ENCODE data around the gene CACNA2D4. TPM values are rescaled to one million over a fixed set of nuclear protein-coding genes. Genes with fewer than 3 reads are reported as not detected.

The CACNA2D4 gene
- total RNA-seq, 4 donors from 2014 or later = 1.4 to 3.3 (median 3.0) TPM

DNA sequence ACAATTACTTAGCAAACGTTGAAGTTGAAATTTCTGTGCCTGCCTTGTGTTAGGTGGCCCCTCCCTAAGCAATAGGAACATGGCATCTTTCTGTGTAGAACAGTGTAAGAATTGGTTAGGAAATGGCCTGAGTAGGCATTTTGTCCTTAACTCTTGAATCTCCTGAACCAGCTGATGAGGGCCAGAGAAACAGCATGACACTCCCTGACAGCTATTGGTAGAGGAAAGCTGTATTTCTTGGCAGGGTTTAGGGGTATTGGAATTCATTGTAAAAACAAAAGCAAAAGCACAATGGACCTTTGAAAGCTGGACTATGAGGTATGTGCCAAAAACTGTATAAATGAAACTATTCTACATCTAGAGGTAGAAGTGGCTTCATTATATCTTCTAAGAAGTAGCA lies 138.7 kb downstream of the CACNA2D4 start:
- Histone ChIP-seq H3K36me3 (peaks cover 0 to 15% of the 10 kb centered on the region in 2 donors), H3K4me1 (peaks cover 0 to 40% (median 7%) of the 10 kb centered on the region in 3 donors), H3K9me3 (no peaks in the 10 kb centered on the region), H3K27me3 (no peaks in the 10 kb centered on the region), H3K27ac (peak overlapping the region in 1 of 4 donors; percentile 26), H3K4me3 (no peak overlapping the region)
- ATAC-seq = peak; percentile 12
- WGBS, 2 donors (ENCODE audit: low coverage in 1 of 2) = 20 to 45% methylated on average over 1 of the region's 1 CpG
- TF ChIP-seq, protein P1, sequence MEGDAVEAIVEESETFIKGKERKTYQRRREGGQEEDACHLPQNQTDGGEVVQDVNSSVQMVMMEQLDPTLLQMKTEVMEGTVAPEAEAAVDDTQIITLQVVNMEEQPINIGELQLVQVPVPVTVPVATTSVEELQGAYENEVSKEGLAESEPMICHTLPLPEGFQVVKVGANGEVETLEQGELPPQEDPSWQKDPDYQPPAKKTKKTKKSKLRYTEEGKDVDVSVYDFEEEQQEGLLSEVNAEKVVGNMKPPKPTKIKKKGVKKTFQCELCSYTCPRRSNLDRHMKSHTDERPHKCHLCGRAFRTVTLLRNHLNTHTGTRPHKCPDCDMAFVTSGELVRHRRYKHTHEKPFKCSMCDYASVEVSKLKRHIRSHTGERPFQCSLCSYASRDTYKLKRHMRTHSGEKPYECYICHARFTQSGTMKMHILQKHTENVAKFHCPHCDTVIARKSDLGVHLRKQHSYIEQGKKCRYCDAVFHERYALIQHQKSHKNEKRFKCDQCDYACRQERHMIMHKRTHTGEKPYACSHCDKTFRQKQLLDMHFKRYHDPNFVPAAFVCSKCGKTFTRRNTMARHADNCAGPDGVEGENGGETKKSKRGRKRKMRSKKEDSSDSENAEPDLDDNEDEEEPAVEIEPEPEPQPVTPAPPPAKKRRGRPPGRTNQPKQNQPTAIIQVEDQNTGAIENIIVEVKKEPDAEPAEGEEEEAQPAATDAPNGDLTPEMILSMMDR (IDR thresholded peaks at IDR 0.05) = no peak
- TF ChIP-seq POLR2A (IDR thresholded peaks at IDR 0.05) (no peak), POLR2AphosphoS5 (IDR thresholded peaks at IDR 0.05) (no peak), EP300 (IDR thresholded peaks at IDR 0.05) (no peak)

DNA sequence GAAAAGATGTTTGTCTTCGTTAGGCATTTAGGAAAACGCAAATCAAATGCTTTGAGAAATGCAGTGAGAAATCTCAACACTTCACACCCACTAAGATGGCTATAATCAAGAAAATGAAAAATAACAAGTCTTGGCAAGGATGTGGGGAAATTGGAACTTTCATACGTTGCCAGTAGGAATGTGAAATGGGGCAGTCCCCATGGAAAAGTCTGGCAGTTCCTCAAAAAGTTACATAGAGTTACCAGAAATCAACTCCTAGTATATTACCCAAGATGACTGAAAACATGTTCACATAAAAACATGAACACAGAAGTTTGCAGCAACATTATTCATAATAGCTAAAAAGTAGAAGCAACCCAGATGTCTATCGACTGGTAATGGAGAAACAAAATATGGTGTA lies 139.5 kb downstream of the CACNA2D4 start:
- 67 to 73% methylated on average over 4 of the region's 4 CpGs for WGBS, 2 donors (ENCODE audit: low coverage in 1 of 2)
- Histone ChIP-seq H3K4me1 (peaks cover 0 to 47% (median 7%) of the 10 kb centered on the region in 3 donors), H3K4me3 (no peak overlapping the region), H3K27me3 (no peaks in the 10 kb centered on the region), H3K9me3 (no peaks in the 10 kb centered on the region), H3K36me3 (peaks cover 0 to 7% of the 10 kb centered on the region in 2 donors), H3K27ac (no peak overlapping the region)
- peak; percentile 34 for ATAC-seq
- no peak for TF ChIP-seq EP300 (IDR thresholded peaks at IDR 0.05)
- TF ChIP-seq, protein P1 (IDR thresholded peaks at IDR 0.05) = no peak
- no peak for TF ChIP-seq POLR2AphosphoS5 (IDR thresholded peaks at IDR 0.05)
- TF ChIP-seq POLR2A (IDR thresholded peaks at IDR 0.05) = no peak

DNA sequence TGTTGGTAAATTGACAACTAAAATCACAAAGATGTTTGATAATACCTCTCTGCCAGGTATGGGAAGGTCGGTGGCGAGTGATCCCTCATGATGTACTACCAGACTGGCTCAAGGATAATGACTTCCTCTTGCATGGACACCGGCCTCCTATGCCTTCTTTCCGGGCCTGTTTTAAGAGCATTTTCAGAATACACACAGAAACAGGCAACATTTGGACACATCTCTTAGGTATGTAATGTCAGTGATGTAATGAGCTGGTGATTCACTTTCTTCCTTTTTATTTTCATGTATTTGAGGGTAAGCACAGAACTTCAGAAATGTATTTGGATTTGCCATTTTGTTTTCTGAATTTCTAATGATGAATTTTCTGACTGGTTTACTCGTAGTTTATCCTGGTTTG lies 140.7 kb downstream of the CACNA2D4 start:
- no peak overlapping the region for H3K4me3 ChIP-seq
- H3K4me1 ChIP-seq = peaks cover 0 to 47% (median 7%) of the 10 kb centered on the region in 3 donors
- H3K9me3 ChIP-seq = no peaks in the 10 kb centered on the region
- H3K36me3 ChIP-seq = peaks cover 0 to 9% of the 10 kb centered on the region in 2 donors
- TF ChIP-seq POLR2AphosphoS5 (IDR thresholded peaks at IDR 0.05) (no peak), POLR2A (IDR thresholded peaks at IDR 0.05) (no peak), EP300 (IDR thresholded peaks at IDR 0.05) (no peak)
- TF ChIP-seq, protein P1 (IDR thresholded peaks at IDR 0.05) = no peak
- H3K27ac ChIP-seq = no peak overlapping the region
- no peak for ATAC-seq
- 87 to 100% methylated on average over 5 of the region's 5 CpGs for WGBS, 2 donors (ENCODE audit: low coverage in 1 of 2)
- no peaks in the 10 kb centered on the region for H3K27me3 ChIP-seq

DNA sequence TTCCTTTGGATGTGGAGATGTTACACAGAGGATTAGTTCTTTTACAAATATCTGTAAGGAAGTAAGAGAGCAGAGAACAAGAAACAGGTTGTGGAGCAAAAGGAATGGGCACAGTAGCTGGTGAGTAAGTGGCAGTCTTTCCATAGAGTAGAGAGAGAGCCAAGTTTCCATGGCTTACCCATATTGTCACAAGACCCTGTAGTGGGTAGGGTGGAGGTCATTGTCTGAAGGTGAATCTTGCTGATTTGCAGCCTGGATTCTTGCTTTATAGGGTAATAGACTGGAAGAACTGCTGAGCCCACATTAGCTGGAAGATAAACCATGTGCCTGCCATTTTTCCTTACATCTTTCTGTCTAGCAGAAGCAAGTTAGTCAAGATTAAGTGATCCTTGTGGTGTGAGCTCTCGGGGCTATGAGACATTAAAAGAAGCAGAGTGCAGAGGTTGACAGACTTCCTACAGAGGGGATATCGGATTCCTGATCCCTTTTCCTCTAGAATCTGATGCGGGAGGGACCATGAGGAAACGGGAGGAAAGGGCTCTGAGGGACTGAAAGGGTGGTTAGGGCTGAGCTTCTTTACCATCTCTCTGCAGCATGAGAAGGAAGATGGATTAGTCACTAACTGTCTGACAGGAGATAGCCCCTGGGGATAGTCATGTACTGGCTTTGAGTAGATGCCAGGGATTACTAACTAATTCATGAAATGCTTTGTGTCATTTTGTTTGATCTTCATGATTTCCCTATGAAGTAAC lies 142.1 kb downstream of the CACNA2D4 start:
- no peak for ATAC-seq
- Histone ChIP-seq H3K4me1 (peaks cover 0 to 37% (median 7%) of the 10 kb centered on the region in 3 donors), H3K36me3 (peaks cover 0 to 11% of the 10 kb centered on the region in 2 donors), H3K27me3 (no peaks in the 10 kb centered on the region), H3K27ac (no peak overlapping the region), H3K4me3 (no peak overlapping the region), H3K9me3 (no peaks in the 10 kb centered on the region)
- WGBS, 2 donors (ENCODE audit: low coverage in 1 of 2) = 72% methylated on average over 2 of the region's 4 CpGs; no CpG with 5 or more reads in 1 of the 2 donors
- TF ChIP-seq EP300 (IDR thresholded peaks at IDR 0.05) (no peak), POLR2AphosphoS5 (IDR thresholded peaks at IDR 0.05) (no peak), POLR2A (IDR thresholded peaks at IDR 0.05) (no peak)
- TF ChIP-seq, protein P1 (IDR thresholded peaks at IDR 0.05) = no peak

Data from gastroesophageal sphincter (tissue), 4 donors.